HG03432 (cell line): ENCODE results near the gene DDX51.

ENCODE experiments used
- ATAC-seq: cut with Tn5 transposase; IDR thresholded peaks from one replicate; pipeline ENCODE4 v1.9.1; 2021; ENCODE audit warnings: mild to moderate bottlenecking, moderate library complexity; ENCODE audit not compliant: unreplicated experiment

Gene DDX51

GRCh38 chr12:132179431-132180362 lies 35.6 kb upstream of the DDX51 start:
- no peak for ATAC-seq

DNA sequence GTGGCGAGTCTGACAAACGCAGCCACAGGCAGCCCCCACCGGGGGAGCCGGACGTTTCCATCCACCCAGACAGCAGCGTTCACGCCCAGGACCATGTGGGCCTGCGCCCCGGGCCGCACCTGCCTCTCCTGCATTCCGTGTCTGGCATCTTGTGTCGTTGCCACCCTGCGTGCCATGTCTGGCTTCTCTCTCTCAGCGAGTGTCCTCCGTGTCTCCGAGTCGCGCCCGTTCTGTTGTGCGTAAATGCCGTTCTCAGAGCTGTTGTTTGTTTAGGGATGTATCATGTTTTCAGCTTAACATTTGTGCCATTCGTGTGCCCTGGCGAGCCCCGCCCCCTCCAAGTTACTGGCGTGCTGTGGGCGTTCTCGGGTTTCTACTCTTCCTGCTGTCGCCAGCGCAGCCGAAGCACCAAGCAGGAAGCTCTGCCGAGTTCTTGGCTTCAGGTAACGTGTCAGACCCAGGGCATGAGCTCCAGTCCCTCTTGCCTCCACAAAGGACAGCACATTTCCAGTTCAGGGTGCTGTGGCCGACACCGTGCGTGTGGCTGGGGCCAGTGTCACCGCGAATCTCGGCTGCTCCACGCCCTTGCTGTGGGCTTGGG lies 34.8 kb upstream of the DDX51 start:
- no peak for ATAC-seq

GRCh38 chr12:132178316-132178715 lies 34.2 kb upstream of the DDX51 start:
- no peak for ATAC-seq

- no peak for ATAC-seq
These were observed 32.9 kb upstream of the DDX51 start for GRCh38 chr12:132176920-132177551.

GRCh38 chr12:132176385-132176919 lies 32.3 kb upstream of the DDX51 start:
- ATAC-seq, result no peak

GRCh38 chr12:132175496-132176384 lies 31.6 kb upstream of the DDX51 start:
- no peak for ATAC-seq

GRCh38 chr12:132174839-132175490 lies 30.8 kb upstream of the DDX51 start:
- ATAC-seq, result no peak

DNA sequence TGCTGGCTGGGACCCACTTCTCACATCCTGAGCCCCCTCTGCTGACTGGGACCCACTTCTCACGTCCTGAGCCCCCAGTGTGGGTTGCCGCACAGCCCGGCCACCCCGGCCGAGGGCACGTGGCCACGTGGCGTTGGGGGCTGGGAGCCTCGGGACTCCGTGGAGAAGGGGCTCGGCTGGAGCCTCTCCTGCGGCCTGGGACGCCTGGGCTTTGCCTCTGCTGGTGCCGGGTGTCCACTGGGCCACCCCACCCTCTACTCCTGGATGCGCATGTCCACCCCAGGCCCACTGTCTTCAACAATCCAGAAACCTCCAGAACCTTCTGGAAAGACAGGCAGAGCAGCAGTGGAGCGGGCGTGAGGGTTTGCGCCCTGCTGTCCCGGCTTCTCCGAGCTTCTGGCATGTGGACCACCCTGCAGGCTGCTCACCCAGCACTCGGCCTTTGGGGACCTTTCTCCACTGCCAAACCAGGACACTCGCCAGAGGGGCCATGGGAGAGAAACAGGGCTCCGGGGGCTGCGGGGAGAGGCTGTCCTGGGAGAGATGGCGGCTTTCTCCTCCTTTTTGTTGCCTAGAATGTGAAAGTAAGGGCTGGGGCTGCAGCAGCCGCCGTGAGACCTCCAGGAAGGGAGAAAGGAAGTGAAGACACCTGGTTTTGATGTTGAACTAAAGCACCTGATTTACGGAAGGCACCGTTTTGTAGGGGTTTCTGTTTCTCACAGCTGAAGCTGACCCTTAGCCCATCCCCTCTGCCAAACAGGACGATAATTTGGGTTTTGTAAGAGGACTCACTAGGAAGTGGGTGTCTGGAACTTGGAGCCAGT lies 30.1 kb upstream of the DDX51 start:
- no peak for ATAC-seq

- ATAC-seq, result no peak
These were observed 29.3 kb upstream of the DDX51 start for GRCh38 chr12:132173135-132174014.

- ATAC-seq, result no peak
These were observed 28.5 kb upstream of the DDX51 start for GRCh38 chr12:132172619-132173018.

- ATAC-seq, result no peak
These were observed 27.9 kb upstream of the DDX51 start for GRCh38 chr12:132171968-132172521.

DNA sequence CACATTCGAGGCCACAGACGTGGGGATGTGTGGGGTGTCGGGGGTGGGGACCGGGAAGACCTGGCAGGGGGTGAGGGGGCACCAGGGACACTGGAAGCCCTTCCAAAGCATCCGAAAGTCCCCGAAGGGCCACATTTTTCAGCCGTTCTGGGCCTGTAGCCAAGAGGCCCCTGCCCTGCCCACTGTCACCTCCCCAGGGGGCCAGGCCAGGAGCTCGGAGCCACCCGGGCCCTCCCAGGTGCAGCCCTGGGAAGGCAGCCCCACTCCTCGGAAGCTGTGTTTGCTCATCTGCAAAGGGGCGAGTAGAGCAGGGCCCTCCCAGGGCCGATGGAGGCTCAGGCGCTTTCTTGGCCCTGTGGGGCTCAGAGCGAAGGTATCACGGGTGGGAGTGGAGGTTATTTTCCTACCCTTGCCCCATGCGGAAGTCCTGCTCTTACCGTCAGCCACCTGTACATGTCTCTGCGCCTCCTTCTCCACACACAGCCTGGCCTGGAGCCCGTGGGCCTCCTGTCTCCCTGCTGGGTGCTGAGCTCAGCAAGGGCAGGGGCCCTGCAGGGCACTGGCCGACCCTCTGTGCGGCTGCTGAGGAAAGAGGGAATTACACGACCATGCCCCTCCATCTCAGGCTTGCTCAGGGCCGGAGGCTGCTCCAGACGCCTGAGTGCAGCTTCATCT lies 27.3 kb upstream of the DDX51 start:
- ATAC-seq, result no peak

GRCh38 chr12:132170637-132171292 lies 26.6 kb upstream of the DDX51 start:
- no peak for ATAC-seq

- no peak for ATAC-seq
These were observed 26.0 kb upstream of the DDX51 start for GRCh38 chr12:132170094-132170636.

DNA sequence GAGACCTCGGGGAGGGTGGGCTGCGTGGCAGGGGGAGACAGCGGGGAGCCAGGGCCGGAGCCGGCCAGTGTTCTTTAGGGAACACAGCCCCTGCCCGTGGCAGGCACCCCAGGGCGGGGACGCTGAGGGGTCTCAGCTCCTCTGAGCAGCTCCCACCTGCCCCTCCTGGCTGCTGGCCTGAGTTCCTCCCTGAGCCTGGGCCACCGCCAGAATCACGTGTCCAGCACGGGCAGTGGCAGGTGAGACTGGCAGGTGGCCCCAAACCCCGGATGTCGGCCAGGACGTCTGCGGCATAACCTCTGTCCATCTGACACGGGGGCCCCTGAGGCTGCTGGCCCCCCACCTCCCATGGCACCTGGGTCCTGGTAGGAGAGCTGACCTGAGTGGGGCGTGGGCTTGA lies 25.3 kb upstream of the DDX51 start:
- no peak for ATAC-seq

- no peak for ATAC-seq
These were observed 24.4 kb upstream of the DDX51 start for GRCh38 chr12:132168311-132169031.
